Sigmoid colon (tissue), 4 donors: ENCODE results near the gene INKA1.

Source experiments
- CTCF ChIP-seq, 4 experiments: fragments of 450-650 bp in 3 of 4; fragments of 200-600 bp in 1 of 4; IDR thresholded peaks; one replicate each; pipeline ENCODE4 v1.5.1; 2016 to 2019; ENCODE audit warnings: antibody characterized with exemption in 4 of 4, mild to moderate bottlenecking in 3 of 4, moderate library complexity in 2 of 4
- POLR2A ChIP-seq, 2 donors: fragments of 450-650 bp; IDR thresholded peaks; one replicate each; pipeline ENCODE4 v1.6.1; 2016; ENCODE audit warnings: antibody characterized with exemption in 2 of 2, mild to moderate bottlenecking in 2 of 2, moderate library complexity in 2 of 2
- POLR2AphosphoS5 ChIP-seq, 4 donors: sonication (generic); formaldehyde crosslinking; IDR thresholded peaks; one replicate each; pipeline ENCODE4 v1.6.1; 2017; ENCODE audit warnings: antibody characterized with exemption in 4 of 4

GRCh38 chr3:49802719-49803464 is at the start of gene INKA1:
- no peak for TF ChIP-seq POLR2A (IDR thresholded peaks at IDR 0.05)
- TF ChIP-seq POLR2AphosphoS5 (IDR thresholded peaks at IDR 0.05), result peak; percentile 41 to 79 (median 66)
- TF ChIP-seq CTCF (IDR thresholded peaks at IDR 0.05), result peak in 3 of 4 experiments; percentile 87 to 91 (median 88)
